SK-N-SH treated with all-trans-retinoic acid at 6 μM for 48 hours (cell line): Measurements from ENCODE around the gene ARFIP1.

Source experiments
- ATAC-seq: fragments of 200-7000 bp; cut with Tn5 transposase; 3 replicates; pipeline ENCODE4 v1.9.1; 2020; ENCODE audit warnings: mild to moderate bottlenecking, moderate library complexity
- ARNTL ChIP-seq: fragments of 450-650 bp; formaldehyde crosslinking; IDR thresholded peaks from 2 replicates; pipeline ENCODE4 v1.5.0; 2020; ENCODE audit warnings: low read depth, mild to moderate bottlenecking, moderate library complexity, borderline replicate concordance
- BACH2 ChIP-seq: fragments of 250-450 bp; sonication (Bioruptor Pico); IDR thresholded peaks from 2 replicates; pipeline ENCODE4 v1.9.0; 2021; ENCODE audit warnings: mild to moderate bottlenecking, borderline replicate concordance
- CREB5 ChIP-seq: fragments of 250-450 bp; sonication (Bioruptor Pico); IDR thresholded peaks from 2 replicates; pipeline ENCODE4 v1.5.1; 2020; ENCODE audit warnings: low read depth, mild to moderate bottlenecking, moderate library complexity
- CSDC2 ChIP-seq: fragments of 250-450 bp; sonication (Bioruptor Pico); IDR thresholded peaks from 2 replicates; pipeline ENCODE4 v1.5.0; 2020; ENCODE audit warnings: mild to moderate bottlenecking, moderate library complexity
- ESRRG ChIP-seq: fragments of 250-450 bp; sonication (Bioruptor Pico); IDR thresholded peaks from 2 replicates; pipeline ENCODE4 v1.6.1; 2021; ENCODE audit warnings: mild to moderate bottlenecking
- GLIS3 ChIP-seq: fragments of 250-450 bp; sonication (Bioruptor Pico); IDR thresholded peaks from 2 replicates; pipeline ENCODE4 v1.5.0; 2020; ENCODE audit warnings: mild to moderate bottlenecking, moderate library complexity
- ISL1 ChIP-seq: fragments of 250-450 bp; sonication (Bioruptor Pico); IDR thresholded peaks from 2 replicates; pipeline ENCODE4 v2.1.2; 2022; ENCODE audit warnings: mild to moderate bottlenecking, moderate library complexity
- RARB ChIP-seq: fragments of 250-450 bp; sonication (Bioruptor Pico); IDR thresholded peaks from 2 replicates; pipeline ENCODE4 v1.8.0; 2021; ENCODE audit warnings: mild to moderate bottlenecking, moderate library complexity
- SNAI2 ChIP-seq: fragments of 250-450 bp; sonication (Bioruptor Pico); IDR thresholded peaks from 2 replicates; pipeline ENCODE4 v1.5.0; 2020; ENCODE audit warnings: mild to moderate bottlenecking, moderate library complexity
- TCF4 ChIP-seq: fragments of 250-450 bp; sonication (Bioruptor Pico); IDR thresholded peaks from 2 replicates; pipeline ENCODE4 v1.8.0; 2021; ENCODE audit warnings: mild to moderate bottlenecking, moderate library complexity, borderline replicate concordance
- TOX ChIP-seq: fragments of 250-450 bp; sonication (Bioruptor Pico); IDR thresholded peaks from 2 replicates; pipeline ENCODE4 v1.8.0; 2021; ENCODE audit warnings: mild to moderate bottlenecking, moderate library complexity, borderline replicate concordance
- ZC3H10 ChIP-seq: fragments of 250-450 bp; sonication (Bioruptor Pico); IDR thresholded peaks from 2 replicates; pipeline ENCODE4 v1.5.1; 2021; ENCODE audit warnings: mild to moderate bottlenecking, moderate library complexity
- ZFP3 ChIP-seq: fragments of 250-450 bp; sonication (Bioruptor Pico); IDR thresholded peaks from 2 replicates; pipeline ENCODE4 v1.5.0; 2020; ENCODE audit warnings: mild to moderate bottlenecking, moderate library complexity
- ZFP30 ChIP-seq: fragments of 450-650 bp; formaldehyde crosslinking; IDR thresholded peaks from 2 replicates; pipeline ENCODE4 v1.5.0; 2022; ENCODE audit warnings: mild to moderate bottlenecking, moderate library complexity
- ZNF565 ChIP-seq: fragments of 450-650 bp; formaldehyde crosslinking; conservative IDR thresholded peaks from 2 replicates; pipeline ENCODE4 v1.5.0; 2020; ENCODE audit warnings: low read depth, mild to moderate bottlenecking, moderate library complexity
- ZNF70 ChIP-seq: fragments of 450-650 bp; formaldehyde crosslinking; IDR thresholded peaks from 2 replicates; pipeline ENCODE4 v1.5.0; 2020; ENCODE audit warnings: mild to moderate bottlenecking, moderate library complexity
- ZNF8 ChIP-seq: fragments of 450-650 bp; formaldehyde crosslinking; IDR thresholded peaks from 2 replicates; pipeline ENCODE4 v1.5.0; 2020; ENCODE audit warnings: mild to moderate bottlenecking, moderate library complexity
- TF ChIP-seq, protein P1 (sequence below): fragments of 250-450 bp; sonication (Bioruptor Pico); IDR thresholded peaks from 2 replicates; pipeline ENCODE4 v1.5.1; 2021; ENCODE audit warnings: mild to moderate bottlenecking, moderate library complexity
- TF ChIP-seq, protein P2 (sequence below): fragments of 250-450 bp; sonication (Bioruptor Pico); IDR thresholded peaks from 2 replicates; pipeline ENCODE4 v1.8.0; 2021; ENCODE audit warnings: low read depth, mild to moderate bottlenecking, moderate library complexity, borderline replicate concordance
- TF ChIP-seq, protein P3 (sequence below): fragments of 250-450 bp; sonication (Bioruptor Pico); IDR thresholded peaks from 2 replicates; pipeline ENCODE4 v1.8.0; 2020; ENCODE audit warnings: mild to moderate bottlenecking, moderate library complexity, borderline replicate concordance

Gene ARFIP1

DNA sequence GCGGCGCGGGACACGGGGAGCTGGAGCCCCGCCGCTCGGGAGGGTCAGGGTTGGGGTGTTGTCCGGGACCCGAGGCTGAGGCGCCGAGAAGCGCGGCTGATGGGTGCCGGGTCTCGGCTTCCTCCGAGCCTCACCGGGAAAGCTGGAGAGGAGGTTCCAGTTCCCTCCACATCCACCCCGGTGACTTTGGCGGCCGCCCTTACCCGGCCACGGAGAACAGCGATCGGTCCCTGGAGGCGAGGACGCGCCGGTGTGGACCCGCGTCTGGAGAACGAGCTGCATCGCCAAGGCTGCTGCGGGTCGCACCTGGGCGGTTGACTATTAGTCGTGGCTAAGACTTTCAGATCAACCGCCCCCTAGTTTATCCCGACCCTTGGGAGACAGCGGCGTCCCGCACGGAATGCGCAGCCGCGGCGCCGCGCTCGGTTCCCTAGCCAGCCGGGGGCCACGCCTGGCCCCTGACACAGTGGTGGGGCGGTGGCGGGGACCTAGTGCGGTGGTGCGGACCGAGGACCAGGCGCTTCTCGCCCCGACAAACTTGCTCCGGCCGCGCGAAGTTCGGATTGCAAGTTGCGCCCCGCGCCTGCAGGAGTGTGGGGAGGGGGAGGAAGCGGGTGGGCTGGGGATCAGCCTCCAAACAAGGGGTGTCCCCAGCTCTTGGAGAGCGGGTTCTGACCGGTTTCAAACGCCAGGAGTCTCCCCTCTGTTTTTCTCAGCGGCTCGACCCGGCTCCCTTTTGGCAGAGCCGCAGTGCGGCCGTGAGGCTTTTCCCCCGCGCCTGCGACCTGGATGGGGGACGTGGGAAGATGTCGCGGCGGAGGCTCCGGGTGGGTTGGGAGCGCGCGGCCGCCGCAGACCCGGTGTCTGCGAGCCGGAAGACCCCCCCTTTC lies 156.9 kb downstream of the ARFIP1 start:
- TF ChIP-seq, protein P1, sequence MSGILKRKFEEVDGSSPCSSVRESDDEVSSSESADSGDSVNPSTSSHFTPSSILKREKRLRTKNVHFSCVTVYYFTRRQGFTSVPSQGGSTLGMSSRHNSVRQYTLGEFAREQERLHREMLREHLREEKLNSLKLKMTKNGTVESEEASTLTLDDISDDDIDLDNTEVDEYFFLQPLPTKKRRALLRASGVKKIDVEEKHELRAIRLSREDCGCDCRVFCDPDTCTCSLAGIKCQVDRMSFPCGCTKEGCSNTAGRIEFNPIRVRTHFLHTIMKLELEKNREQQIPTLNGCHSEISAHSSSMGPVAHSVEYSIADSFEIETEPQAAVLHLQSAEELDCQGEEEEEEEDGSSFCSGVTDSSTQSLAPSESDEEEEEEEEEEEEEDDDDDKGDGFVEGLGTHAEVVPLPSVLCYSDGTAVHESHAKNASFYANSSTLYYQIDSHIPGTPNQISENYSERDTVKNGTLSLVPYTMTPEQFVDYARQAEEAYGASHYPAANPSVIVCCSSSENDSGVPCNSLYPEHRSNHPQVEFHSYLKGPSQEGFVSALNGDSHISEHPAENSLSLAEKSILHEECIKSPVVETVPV (CRISPR knock-in tag) = no peak
- no peak for TF ChIP-seq RARB
- ATAC-seq = peak; percentile 63

DNA sequence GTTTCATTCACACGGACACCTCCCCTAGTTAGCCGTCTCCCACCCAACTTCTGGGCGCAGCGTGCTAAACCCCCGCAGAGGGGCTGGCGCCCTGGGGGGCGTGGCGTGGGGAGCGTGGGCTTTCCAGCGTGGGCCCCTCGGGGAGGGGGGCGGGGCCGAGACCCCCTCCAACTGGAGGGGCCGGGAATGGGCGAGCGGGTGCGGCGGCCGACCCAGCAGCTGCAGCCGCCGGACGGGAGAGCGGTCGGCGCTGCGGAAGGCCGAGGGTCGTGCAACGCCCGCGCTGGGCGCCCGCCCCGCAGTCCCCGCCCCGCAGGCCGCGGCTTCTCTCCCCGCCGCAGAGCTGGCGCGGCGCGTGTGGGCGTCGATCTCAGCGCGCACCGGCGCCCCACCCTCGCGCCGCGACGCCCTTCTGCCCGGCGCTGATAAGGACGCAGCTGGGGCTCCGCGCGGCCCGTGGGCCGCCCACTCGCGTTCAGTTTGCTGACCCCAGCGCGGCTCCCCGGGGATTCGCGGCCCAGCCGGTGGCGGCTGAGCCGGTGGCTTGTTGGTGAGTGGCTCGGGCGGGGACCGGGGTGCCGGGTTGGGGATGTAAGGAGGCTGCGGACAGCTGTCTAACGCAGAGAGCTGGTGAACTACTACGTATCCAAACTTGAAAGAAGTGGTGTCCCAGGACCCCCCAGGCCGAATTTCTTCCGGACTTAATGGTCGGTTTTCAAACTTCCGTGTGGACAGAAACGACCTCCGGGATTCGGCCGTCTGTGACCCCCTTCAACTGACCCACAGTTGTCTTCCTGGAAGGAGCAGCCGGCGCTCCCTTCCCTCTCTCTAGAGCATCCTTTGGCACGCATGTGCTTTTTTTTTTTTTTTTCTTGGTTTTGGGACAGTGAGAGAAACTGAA lies 157.8 kb downstream of the ARFIP1 start:
- TF ChIP-seq ZC3H10 (no peak), SNAI2 (CRISPR knock-in tag) (no peak), ZNF70 (CRISPR knock-in tag) (no peak), ZNF8 (CRISPR knock-in tag) (no peak), ZFP3 (CRISPR knock-in tag) (no peak), CREB5 (no peak), ZNF565 (CRISPR knock-in tag) (no peak), ESRRG (CRISPR knock-in tag) (no peak), GLIS3 (no peak), RARB (no peak), TCF4 (CRISPR knock-in tag) (no peak), BACH2 (CRISPR knock-in tag) (no peak), CSDC2 (no peak)
- TF ChIP-seq, protein P2, sequence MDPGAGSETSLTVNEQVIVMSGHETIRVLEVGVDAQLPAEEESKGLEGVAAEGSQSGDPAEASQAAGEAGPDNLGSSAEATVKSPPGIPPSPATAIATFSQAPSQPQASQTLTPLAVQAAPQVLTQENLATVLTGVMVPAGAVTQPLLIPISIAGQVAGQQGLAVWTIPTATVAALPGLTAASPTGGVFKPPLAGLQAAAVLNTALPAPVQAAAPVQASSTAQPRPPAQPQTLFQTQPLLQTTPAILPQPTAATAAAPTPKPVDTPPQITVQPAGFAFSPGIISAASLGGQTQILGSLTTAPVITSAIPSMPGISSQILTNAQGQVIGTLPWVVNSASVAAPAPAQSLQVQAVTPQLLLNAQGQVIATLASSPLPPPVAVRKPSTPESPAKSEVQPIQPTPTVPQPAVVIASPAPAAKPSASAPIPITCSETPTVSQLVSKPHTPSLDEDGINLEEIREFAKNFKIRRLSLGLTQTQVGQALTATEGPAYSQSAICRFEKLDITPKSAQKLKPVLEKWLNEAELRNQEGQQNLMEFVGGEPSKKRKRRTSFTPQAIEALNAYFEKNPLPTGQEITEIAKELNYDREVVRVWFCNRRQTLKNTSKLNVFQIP (CRISPR knock-in tag) = no peak
- TF ChIP-seq, protein P3, sequence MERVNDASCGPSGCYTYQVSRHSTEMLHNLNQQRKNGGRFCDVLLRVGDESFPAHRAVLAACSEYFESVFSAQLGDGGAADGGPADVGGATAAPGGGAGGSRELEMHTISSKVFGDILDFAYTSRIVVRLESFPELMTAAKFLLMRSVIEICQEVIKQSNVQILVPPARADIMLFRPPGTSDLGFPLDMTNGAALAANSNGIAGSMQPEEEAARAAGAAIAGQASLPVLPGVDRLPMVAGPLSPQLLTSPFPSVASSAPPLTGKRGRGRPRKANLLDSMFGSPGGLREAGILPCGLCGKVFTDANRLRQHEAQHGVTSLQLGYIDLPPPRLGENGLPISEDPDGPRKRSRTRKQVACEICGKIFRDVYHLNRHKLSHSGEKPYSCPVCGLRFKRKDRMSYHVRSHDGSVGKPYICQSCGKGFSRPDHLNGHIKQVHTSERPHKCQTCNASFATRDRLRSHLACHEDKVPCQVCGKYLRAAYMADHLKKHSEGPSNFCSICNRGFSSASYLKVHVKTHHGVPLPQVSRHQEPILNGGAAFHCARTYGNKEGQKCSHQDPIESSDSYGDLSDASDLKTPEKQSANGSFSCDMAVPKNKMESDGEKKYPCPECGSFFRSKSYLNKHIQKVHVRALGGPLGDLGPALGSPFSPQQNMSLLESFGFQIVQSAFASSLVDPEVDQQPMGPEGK (CRISPR knock-in tag) = no peak
- TF ChIP-seq, all 23 proteins: peak for 0
- peak; percentile 50 for ATAC-seq

DNA sequence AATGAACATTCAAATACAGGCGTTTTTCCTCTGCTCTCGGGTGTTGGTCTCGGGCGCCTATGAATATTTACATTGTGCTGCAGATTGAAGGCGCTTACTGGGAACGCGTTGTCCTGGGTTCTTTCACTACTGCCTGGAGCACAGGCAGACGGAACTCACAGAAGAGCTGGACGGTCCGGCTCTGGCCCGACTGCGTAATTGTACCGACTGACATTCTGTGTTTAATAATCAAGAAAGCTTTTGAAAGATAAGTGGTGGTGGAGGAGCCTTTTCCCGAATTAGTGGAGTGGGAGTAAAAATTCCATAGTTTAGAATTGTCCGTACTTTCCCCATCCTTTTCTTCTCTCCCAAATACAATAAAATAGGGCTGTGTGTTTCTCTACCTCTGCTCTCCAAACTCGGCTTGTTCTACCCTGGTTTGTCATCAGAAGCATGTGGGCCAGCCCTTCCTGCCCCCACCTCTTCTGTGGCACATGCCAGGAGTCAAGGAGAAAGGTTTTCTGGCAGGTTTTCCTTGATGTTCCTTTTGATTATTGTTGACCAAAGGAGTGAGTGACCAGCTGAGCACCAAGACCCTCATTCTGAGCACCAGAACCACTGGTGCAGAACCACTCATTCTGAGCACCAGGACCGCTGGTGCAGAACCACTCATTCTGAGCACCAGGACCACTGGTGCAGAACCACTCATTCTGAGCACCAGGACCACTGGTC lies 158.6 kb downstream of the ARFIP1 start:
- no peak; the same call in 2 of the 3 replicates for ATAC-seq
- TF ChIP-seq GLIS3 = no peak
- TF ChIP-seq ZNF8 (CRISPR knock-in tag) = no peak
- TF ChIP-seq TOX (CRISPR knock-in tag) = no peak
- TF ChIP-seq RARB = no peak
- no peak for TF ChIP-seq ARNTL (CRISPR knock-in tag)
- no peak for TF ChIP-seq ZFP30 (CRISPR knock-in tag)
- TF ChIP-seq ZFP3 (CRISPR knock-in tag) = no peak
- no peak for TF ChIP-seq BACH2 (CRISPR knock-in tag)
- TF ChIP-seq, protein P3 (CRISPR knock-in tag) = no peak
- no peak for TF ChIP-seq ISL1 (CRISPR knock-in tag)
- TF ChIP-seq ZNF565 (CRISPR knock-in tag) = no peak
